Endodermal cell (in vitro differentiated cells): Measurements from ENCODE around the gene ANKRD2. TPM values are rescaled to one million over a fixed set of nuclear protein-coding genes. Genes with fewer than 3 reads are reported as not detected.
A peak's percentile ranks its signal among the peaks of the same experiment; 100 is the strongest.

Experiments
- DNase-seq: peaks from one replicate; pipeline ENCODE4 v3.0.0-alpha.2; 2017
- H3K27ac ChIP-seq: 2 replicates; pipeline ENCODE4 v1.5.1; 2013; ENCODE audit warnings: mild to moderate bottlenecking, low read depth, low read length, moderate library complexity
- H3K27me3 ChIP-seq: 2 replicates; pipeline ENCODE4 v1.6.1; 2013; ENCODE audit warnings: mild to moderate bottlenecking, low read length, moderate library complexity; ENCODE audit not compliant: insufficient read depth, control insufficient read depth, poor library complexity, severe bottlenecking
- H3K36me3 ChIP-seq: 2 replicates; pipeline ENCODE4 v1.7.0; 2013; ENCODE audit warnings: mild to moderate bottlenecking, low read length, moderate library complexity; ENCODE audit not compliant: control insufficient read depth, insufficient read depth
- H3K4me1 ChIP-seq: one replicate; pipeline ENCODE4 v1.7.0; 2013; ENCODE audit warnings: low read length; ENCODE audit not compliant: control insufficient read depth, insufficient read depth
- H3K4me3 ChIP-seq: 2 replicates; pipeline ENCODE4 v1.5.1; 2013; ENCODE audit warnings: mild to moderate bottlenecking, low read length, moderate library complexity
- H3K9ac ChIP-seq: 2 replicates; pipeline ENCODE4 v1.6.1; 2013; ENCODE audit warnings: mild to moderate bottlenecking, low read length, moderate library complexity; ENCODE audit not compliant: poor library complexity, severe bottlenecking; ENCODE audit errors: extremely low read depth
- H3K9me3 ChIP-seq: 2 replicates; pipeline ENCODE4 v1.6.1; 2013; ENCODE audit warnings: mild to moderate bottlenecking, low read length, moderate library complexity; ENCODE audit not compliant: control insufficient read depth
- H3K27ac Mint-ChIP-seq: 2 replicates; pipeline ENCODE4 v1.8.0; 2020; ENCODE audit warnings: mixed read lengths
- H3K27me3 Mint-ChIP-seq: 2 replicates; pipeline ENCODE4 v1.8.0; 2021; ENCODE audit warnings: mild to moderate bottlenecking, mixed read lengths; ENCODE audit not compliant: insufficient read depth
- H3K36me3 Mint-ChIP-seq: 2 replicates; pipeline ENCODE4 v1.8.0; 2020; ENCODE audit warnings: low read depth, mixed read lengths
- H3K4me1 Mint-ChIP-seq: 2 replicates; pipeline ENCODE4 v1.8.0; 2020; ENCODE audit warnings: mixed read lengths
- H3K4me3 Mint-ChIP-seq: 2 replicates; pipeline ENCODE4 v1.8.0; 2020; ENCODE audit warnings: mild to moderate bottlenecking, moderate library complexity, mixed read lengths
- H3K9me3 Mint-ChIP-seq: 2 replicates; pipeline ENCODE4 v1.8.0; 2020; ENCODE audit warnings: mild to moderate bottlenecking, mixed read lengths
- WGBS, 2 experiments: methylation state at CpG; one replicate each; pipeline versions ENCODE4 v1.1.5 to v1.1.7; 2013; ENCODE audit warnings: missing lambda C conversion rate in 2 of 2, mixed read lengths in 1 of 2; ENCODE audit not compliant: insufficient coverage in 1 of 2, insufficient read length in 1 of 2; 5-methylcytosine and 5-hydroxymethylcytosine counted together
- total RNA-seq, 2 donors: library from RNA; stranded (reverse); fragmentation: NEBNext Ultra II Directional in 1 of 2; extraction: Animal tissue kit (Norgen Biotek cat#: 25700) in 1 of 2; gene quantifications; 2 replicates in 1 of 2; 3 replicates in 1 of 2; pipeline ENCODE4 v1.2.1, GENCODE V29; 2021
- TF ChIP-seq, protein P1 (sequence below): fragments of 200-600 bp; sonication (generic); conservative IDR thresholded peaks from 2 replicates; pipeline ENCODE4 v1.5.0; 2021; ENCODE audit warnings: antibody characterized with exemption, mild to moderate bottlenecking

ANKRD2 gene
- total RNA-seq, 2 donors from 2014 or later, result not detected

DNA sequence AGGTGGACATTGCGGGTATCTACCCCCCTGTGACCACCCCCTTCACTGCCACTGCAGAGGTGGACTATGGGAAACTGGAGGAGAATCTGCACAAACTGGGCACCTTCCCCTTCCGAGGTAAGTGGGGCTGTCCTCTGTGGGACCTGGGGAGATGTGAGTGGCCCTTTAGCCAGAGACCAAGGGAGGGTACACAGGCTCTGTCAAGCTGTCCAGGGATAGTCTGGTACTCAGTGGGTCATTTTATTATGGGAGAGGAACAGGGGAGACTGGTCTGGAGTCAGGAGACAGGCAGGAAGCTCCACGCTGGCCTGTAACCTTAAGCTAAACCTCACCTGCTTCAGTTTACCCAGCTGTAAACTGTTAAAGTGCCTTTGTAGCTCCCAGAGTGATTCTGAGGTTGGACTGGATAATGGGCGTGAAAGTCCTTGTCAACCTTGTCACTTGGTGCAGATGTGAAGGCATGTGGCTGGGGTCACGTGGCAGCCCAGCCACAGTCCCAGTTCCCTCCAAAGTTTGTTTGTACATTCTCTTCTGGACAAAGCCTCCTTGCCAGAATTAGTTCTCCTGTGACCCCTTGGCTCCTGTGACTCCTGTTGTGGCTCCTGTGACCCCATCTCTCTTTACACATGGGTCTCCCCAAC, 12.3 kb downstream of the ANKRD2 start:
- Mint-ChIP-seq H3K4me3 (no peak overlapping the region), H3K4me1 (peaks cover 3% of the 10 kb centered on the region), H3K27ac (peak overlapping the region; percentile 9), H3K9me3 (no peaks in the 10 kb centered on the region), H3K27me3 (no peaks in the 10 kb centered on the region), H3K36me3 (no peaks in the 10 kb centered on the region)
- H3K27me3 ChIP-seq, result no peaks in the 10 kb centered on the region
- no peaks in the 10 kb centered on the region for H3K4me1 ChIP-seq
- 96 to 97% methylated on average over 3 to 4 of the region's 5 CpGs for WGBS, 2 experiments
- no peaks in the 10 kb centered on the region for H3K9me3 ChIP-seq
- TF ChIP-seq, protein P1, sequence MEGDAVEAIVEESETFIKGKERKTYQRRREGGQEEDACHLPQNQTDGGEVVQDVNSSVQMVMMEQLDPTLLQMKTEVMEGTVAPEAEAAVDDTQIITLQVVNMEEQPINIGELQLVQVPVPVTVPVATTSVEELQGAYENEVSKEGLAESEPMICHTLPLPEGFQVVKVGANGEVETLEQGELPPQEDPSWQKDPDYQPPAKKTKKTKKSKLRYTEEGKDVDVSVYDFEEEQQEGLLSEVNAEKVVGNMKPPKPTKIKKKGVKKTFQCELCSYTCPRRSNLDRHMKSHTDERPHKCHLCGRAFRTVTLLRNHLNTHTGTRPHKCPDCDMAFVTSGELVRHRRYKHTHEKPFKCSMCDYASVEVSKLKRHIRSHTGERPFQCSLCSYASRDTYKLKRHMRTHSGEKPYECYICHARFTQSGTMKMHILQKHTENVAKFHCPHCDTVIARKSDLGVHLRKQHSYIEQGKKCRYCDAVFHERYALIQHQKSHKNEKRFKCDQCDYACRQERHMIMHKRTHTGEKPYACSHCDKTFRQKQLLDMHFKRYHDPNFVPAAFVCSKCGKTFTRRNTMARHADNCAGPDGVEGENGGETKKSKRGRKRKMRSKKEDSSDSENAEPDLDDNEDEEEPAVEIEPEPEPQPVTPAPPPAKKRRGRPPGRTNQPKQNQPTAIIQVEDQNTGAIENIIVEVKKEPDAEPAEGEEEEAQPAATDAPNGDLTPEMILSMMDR, result no peak
- H3K36me3 ChIP-seq, result no peaks in the 10 kb centered on the region
- DNase-seq, result no peak
- no peak overlapping the region for H3K4me3 ChIP-seq
- H3K27ac ChIP-seq, result no peak overlapping the region
- no peak overlapping the region for H3K9ac ChIP-seq

DNA sequence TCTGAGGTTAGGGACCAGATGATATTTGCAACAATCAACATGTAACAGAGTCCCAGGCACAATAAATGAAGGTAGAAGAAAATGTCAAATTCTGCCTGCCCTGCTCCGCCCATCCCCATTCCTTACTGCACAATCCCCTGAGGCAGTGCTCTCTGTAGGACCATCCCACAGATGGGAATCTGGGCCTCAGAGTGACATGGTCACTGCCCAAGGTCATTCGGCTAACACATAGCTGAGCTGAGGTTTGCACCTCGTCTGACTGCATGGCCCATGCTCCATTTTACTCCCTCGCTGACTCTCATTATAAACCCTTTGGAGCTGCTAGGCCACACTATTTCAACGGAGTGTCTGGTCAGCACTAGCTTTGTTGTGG, 12.8 kb downstream of the ANKRD2 start:
- Mint-ChIP-seq H3K9me3 (no peaks in the 10 kb centered on the region), H3K4me3 (no peak overlapping the region), H3K4me1 (peaks cover 3% of the 10 kb centered on the region), H3K27ac (no peak overlapping the region), H3K27me3 (no peaks in the 10 kb centered on the region), H3K36me3 (no peaks in the 10 kb centered on the region)
- H3K27ac ChIP-seq, result no peak overlapping the region
- TF ChIP-seq, protein P1, result no peak
- H3K4me3 ChIP-seq, result no peak overlapping the region
- H3K9me3 ChIP-seq, result no peaks in the 10 kb centered on the region
- no peaks in the 10 kb centered on the region for H3K27me3 ChIP-seq
- no peaks in the 10 kb centered on the region for H3K4me1 ChIP-seq
- no peaks in the 10 kb centered on the region for H3K36me3 ChIP-seq
- H3K9ac ChIP-seq, result no peak overlapping the region
- WGBS, 2 experiments, result 82 to 93% methylated on average over 3 to 5 of the region's 5 CpGs
- DNase-seq, result no peak

DNA sequence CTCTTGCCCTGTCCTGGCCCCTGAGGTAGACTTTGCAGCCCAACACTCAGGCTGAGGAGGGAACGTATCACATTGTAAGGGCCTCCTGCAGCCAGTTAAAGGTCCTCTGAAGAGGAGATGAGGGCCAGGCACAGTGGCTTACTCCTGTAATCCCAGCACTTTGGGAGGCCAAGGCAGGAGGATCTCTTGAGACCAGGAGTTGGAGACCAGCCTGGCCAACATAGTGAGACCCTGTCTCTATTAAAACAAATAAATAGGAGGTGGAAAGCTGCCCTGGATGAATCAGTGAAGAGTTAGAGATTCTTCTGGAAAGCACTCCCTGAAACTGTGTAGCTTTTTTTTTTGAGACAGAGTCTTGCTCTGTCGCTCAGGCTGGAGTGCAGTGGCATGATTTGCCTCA, 14.6 kb downstream of the ANKRD2 start:
- H3K9ac ChIP-seq, result no peak overlapping the region
- TF ChIP-seq, protein P1, result no peak
- H3K27me3 ChIP-seq, result no peaks in the 10 kb centered on the region
- Mint-ChIP-seq H3K9me3 (no peaks in the 10 kb centered on the region), H3K4me3 (no peak overlapping the region), H3K4me1 (peaks cover 3% of the 10 kb centered on the region), H3K27me3 (no peaks in the 10 kb centered on the region), H3K36me3 (no peaks in the 10 kb centered on the region), H3K27ac (no peak overlapping the region)
- H3K36me3 ChIP-seq, result no peaks in the 10 kb centered on the region
- no peak overlapping the region for H3K27ac ChIP-seq
- no peak for DNase-seq
- WGBS, 2 experiments, result 77 to 95% methylated on average over 2 of the region's 2 CpGs
- H3K9me3 ChIP-seq, result no peaks in the 10 kb centered on the region
- no peaks in the 10 kb centered on the region for H3K4me1 ChIP-seq
- no peak overlapping the region for H3K4me3 ChIP-seq
